Activated T-helper 1 cell treated with anti-CD3 and anti-CD28 coated beads, Interleukin-12 subunit alpha, Interleukin-12 subunit beta, Interleukin-2, Interleukin-4 antibody, amounts not matched to agents 30 ng/mL and 10 ng/mL and 1 ng/mL, durations not matched to agents 14 hours and 24 hours and 36 hours (primary cell): Measurements from ENCODE around the gene ZNF536. TPM values are rescaled to one million over a fixed set of nuclear protein-coding genes. Genes with fewer than 3 reads are reported as not detected.

Experiments
- DNase-seq: peaks from one replicate; pipeline ENCODE4 v3.0.0; 2021; ENCODE audit warnings: low spot score
- H3K27ac Mint-ChIP-seq: one replicate; pipeline ENCODE4 v1.8.0; 2021; ENCODE audit warnings: mild to moderate bottlenecking, mixed read lengths
- H3K27me3 Mint-ChIP-seq: one replicate; pipeline ENCODE4 v1.8.0; 2022; ENCODE audit warnings: mild to moderate bottlenecking, moderate library complexity, mixed read lengths; ENCODE audit not compliant: insufficient read depth
- H3K36me3 Mint-ChIP-seq: one replicate; pipeline ENCODE4 v1.8.0; 2021; ENCODE audit warnings: low read depth, mixed read lengths
- H3K4me1 Mint-ChIP-seq: one replicate; pipeline ENCODE4 v1.8.0; 2021; ENCODE audit warnings: low read depth, mixed read lengths
- H3K4me3 Mint-ChIP-seq: one replicate; pipeline ENCODE4 v1.8.0; 2021; ENCODE audit warnings: mild to moderate bottlenecking, moderate library complexity, mixed read lengths
- H3K9me3 Mint-ChIP-seq: one replicate; pipeline ENCODE4 v1.8.0; 2021; ENCODE audit warnings: mixed read lengths
- intact Hi-C: fragments of 100-400 bp; cut with micrococcal nuclease; formaldehyde crosslinking; loops from one replicate; pipeline ENCODE4 v1.15.1; 2024
- total RNA-seq: library from RNA; stranded (reverse); gene quantifications from 2 replicates; pipeline ENCODE4 v1.2.3, GENCODE V29; 2022

The ZNF536 gene
- not detected in 2 replicates for total RNA-seq

DNA sequence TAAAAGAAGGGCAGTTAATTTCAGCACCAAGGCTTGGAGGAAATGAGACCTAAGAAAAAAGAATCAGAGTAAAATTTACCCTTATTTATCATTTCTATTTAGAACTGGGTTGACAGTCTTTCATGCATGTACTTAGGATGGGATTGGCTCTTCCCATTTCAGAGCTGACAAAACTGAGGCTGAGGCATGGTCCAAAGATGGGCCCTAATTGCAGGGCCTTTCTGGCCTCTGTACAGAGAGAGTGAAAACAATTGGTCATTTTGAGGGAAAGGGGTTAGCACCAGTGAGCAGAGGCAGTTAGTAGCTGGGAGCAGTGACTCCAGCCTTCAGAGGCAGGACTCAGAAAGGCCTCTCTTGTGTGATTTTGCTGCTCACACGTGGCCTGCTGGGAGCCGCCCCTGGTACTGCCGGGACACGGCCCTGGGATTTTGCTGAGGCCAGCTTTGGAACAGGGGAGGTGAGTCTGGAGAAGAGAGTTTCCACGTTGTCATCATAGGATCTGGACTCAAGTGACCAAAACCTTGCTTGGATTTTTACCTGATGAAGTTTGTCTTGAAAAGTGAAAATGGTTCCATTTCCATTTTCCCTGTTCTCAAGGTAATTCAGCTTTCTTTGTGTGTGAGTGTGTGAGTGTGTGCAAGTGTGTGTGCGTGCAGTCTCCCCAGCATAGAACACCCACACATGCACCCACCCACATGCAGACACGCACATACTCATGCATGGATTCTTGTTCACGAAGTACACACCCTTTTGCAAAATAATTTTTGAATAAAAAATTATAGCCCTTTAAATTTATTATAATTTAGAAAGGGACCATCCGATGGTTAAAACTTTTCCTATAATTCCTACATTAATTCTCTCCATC, at the start of gene ZNF536:
ZNF536 (plus strand) TSS at position 425 of the 865 bp plus-strand sequence. CDS start 71,179 bp downstream, outside the sequence.
- DNase-seq = no peak
- Mint-ChIP-seq H3K9me3 (no peaks in the 10 kb centered on the region), H3K4me3 (no peak within 1 kb of the TSS), H3K36me3 (no peaks in the 10 kb centered on the region), H3K4me1 (no peaks in the 10 kb centered on the region), H3K27ac (no peak within 1 kb of the TSS), H3K27me3 (peaks cover 23% of the 10 kb centered on the region)
- intact Hi-C loops = loop anchor here (10.0 kb wide), 1 partner anchor 147 kb away; no protein-coding TSS in a partner anchor

GRCh38 chr19:30322641-30323320, 49.4 kb upstream of the ZNF536 start:
- intact Hi-C loops = no loop called here
- no peak overlapping the region for H3K27ac Mint-ChIP-seq

GRCh38 chr19:30323904-30324303, 48.3 kb upstream of the ZNF536 start:
- intact Hi-C loops = no loop called here
- H3K36me3 Mint-ChIP-seq = no peaks in the 10 kb centered on the region
- no peak overlapping the region for H3K4me3 Mint-ChIP-seq
- no peaks in the 10 kb centered on the region for H3K4me1 Mint-ChIP-seq
- peaks cover 4% of the 10 kb centered on the region for H3K9me3 Mint-ChIP-seq
- no peak for DNase-seq
- no peaks in the 10 kb centered on the region for H3K27me3 Mint-ChIP-seq
- no peak overlapping the region for H3K27ac Mint-ChIP-seq

More at GRCh38 chr19:30322641-30323320, 49.4 kb upstream of the ZNF536 start:
- Mint-ChIP-seq H3K4me3 (no peak overlapping the region), H3K4me1 (no peaks in the 10 kb centered on the region), H3K36me3 (no peaks in the 10 kb centered on the region), H3K27me3 (no peaks in the 10 kb centered on the region), H3K9me3 (peaks cover 4% of the 10 kb centered on the region)
- no peak for DNase-seq

DNA sequence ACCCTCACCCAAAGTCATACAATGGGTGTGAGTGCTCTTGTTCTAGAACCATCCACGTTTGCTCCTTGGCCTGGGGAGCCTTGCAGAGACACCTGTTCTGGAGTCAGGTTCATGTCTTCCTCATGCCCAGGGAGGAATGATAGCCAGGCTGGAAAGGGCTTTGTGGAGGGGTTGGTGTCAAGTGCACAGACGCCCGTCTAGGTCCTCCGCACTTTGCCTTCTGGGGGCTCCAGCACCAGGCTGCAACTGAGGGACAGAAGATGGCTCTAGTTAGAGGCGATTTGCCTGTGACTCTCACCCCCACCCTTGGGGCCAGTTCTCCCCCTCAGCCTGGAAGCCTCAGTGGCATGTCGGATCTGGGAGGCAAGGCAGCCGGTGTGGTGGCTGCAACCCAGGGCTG, 47.2 kb upstream of the ZNF536 start:
- Mint-ChIP-seq H3K36me3 (no peaks in the 10 kb centered on the region), H3K27ac (no peak overlapping the region), H3K4me3 (no peak overlapping the region), H3K4me1 (no peaks in the 10 kb centered on the region), H3K9me3 (peaks cover 4% of the 10 kb centered on the region), H3K27me3 (no peaks in the 10 kb centered on the region)
- DNase-seq = no peak
- intact Hi-C loops = no loop called here

DNA sequence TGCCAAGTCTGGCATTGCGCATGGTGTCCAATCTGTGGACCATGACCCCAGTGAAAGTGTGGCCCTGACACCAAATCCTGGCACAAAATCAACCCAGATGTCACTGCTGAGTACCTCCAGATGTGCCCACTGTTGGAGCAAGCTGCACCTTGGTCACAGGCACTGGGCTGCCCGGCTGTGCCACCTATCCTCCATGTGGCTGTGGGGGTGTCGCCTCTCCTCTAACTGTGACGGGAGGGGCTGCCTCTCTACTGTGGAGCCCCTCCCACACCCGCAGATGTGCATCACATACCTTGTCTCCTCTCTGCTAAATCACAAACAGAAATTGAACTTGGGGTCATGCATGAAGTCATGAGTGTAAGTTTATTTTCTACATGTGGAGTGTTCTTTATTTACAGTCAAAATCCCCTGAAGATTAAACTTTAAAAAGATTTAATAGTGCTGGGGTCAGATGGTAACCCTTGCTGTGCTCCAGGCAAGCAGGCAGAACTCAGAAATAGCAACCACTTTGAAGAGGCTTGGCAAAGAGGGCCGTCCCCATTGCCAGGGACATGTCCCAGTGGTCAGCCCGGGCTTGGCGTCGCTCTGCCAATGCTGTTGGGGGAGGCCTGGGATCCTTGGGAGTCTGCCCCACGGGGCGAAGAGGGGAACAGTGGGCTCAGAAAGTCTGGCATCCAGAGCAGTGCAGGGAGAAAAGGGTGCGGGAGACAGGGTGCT, 46.4 kb upstream of the ZNF536 start:
- H3K9me3 Mint-ChIP-seq = peaks cover 4% of the 10 kb centered on the region
- intact Hi-C loops = no loop called here

DNA sequence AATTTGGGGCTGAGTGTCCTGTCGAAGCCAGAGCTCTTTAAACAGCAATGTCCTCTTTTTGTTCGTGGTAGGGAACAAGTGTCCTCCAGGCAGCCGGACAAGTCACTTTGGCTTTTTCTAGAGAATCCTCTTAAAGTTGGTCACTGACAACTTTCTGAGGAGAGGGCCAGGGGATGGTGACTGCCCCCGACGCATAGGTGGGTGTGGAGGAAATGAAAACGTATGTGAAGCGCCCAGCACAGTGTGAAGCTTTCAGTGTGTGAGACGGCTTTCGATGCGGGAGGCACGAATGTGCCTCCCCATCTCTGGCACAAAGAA, 45.8 kb upstream of the ZNF536 start:
- H3K36me3 Mint-ChIP-seq = no peaks in the 10 kb centered on the region
- no peaks in the 10 kb centered on the region for H3K27me3 Mint-ChIP-seq
- peaks cover 4% of the 10 kb centered on the region for H3K9me3 Mint-ChIP-seq
- no peak for DNase-seq
- intact Hi-C loops = no loop called here
- H3K27ac Mint-ChIP-seq = no peak overlapping the region
- H3K4me1 Mint-ChIP-seq = no peaks in the 10 kb centered on the region
- no peak overlapping the region for H3K4me3 Mint-ChIP-seq

More for the DNA sequence above, 46.4 kb upstream of the ZNF536 start:
- Mint-ChIP-seq H3K27me3 (no peaks in the 10 kb centered on the region), H3K4me3 (no peak overlapping the region), H3K27ac (no peak overlapping the region), H3K36me3 (no peaks in the 10 kb centered on the region), H3K4me1 (no peaks in the 10 kb centered on the region)
- DNase-seq = no peak

- no peak for DNase-seq
- no peaks in the 10 kb centered on the region for H3K27me3 Mint-ChIP-seq
- no peak overlapping the region for H3K27ac Mint-ChIP-seq
- intact Hi-C loops = no loop called here
- no peaks in the 10 kb centered on the region for H3K36me3 Mint-ChIP-seq
- H3K4me3 Mint-ChIP-seq = no peak overlapping the region
- H3K9me3 Mint-ChIP-seq = peaks cover 4% of the 10 kb centered on the region
- no peaks in the 10 kb centered on the region for H3K4me1 Mint-ChIP-seq
Observed at GRCh38 chr19:30327331-30327730, 44.9 kb upstream of the ZNF536 start.

GRCh38 chr19:30328096-30328495, 44.1 kb upstream of the ZNF536 start:
- Mint-ChIP-seq H3K9me3 (peaks cover 4% of the 10 kb centered on the region), H3K4me3 (no peak overlapping the region), H3K27ac (no peak overlapping the region), H3K4me1 (no peaks in the 10 kb centered on the region), H3K36me3 (no peaks in the 10 kb centered on the region), H3K27me3 (no peaks in the 10 kb centered on the region)
- intact Hi-C loops = no loop called here
- no peak for DNase-seq

DNA sequence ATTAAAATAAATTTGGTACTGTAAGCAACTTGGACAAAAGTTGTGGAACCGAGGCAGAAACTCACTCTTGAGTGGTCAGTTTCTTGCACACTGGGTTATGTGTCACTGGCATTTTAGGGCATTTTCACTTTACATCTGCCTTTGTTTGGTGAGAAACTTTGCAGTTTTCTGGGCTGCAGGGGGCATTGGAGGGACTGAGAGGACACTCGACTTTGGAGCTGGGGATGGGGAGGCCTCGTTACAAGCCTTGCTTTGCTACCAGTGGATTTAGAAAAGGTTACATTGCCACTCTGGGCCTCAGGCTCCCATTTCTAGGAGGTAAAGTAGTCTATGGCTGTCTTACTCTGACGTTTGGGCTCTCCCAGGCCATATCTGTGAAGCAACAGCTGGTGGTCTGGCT, 41.9 kb upstream of the ZNF536 start:
- H3K36me3 Mint-ChIP-seq = no peaks in the 10 kb centered on the region
- no peaks in the 10 kb centered on the region for H3K4me1 Mint-ChIP-seq
- no peaks in the 10 kb centered on the region for H3K27me3 Mint-ChIP-seq
- H3K9me3 Mint-ChIP-seq = no peaks in the 10 kb centered on the region
- intact Hi-C loops = no loop called here
- no peak overlapping the region for H3K4me3 Mint-ChIP-seq
- no peak for DNase-seq
- H3K27ac Mint-ChIP-seq = no peak overlapping the region

DNA sequence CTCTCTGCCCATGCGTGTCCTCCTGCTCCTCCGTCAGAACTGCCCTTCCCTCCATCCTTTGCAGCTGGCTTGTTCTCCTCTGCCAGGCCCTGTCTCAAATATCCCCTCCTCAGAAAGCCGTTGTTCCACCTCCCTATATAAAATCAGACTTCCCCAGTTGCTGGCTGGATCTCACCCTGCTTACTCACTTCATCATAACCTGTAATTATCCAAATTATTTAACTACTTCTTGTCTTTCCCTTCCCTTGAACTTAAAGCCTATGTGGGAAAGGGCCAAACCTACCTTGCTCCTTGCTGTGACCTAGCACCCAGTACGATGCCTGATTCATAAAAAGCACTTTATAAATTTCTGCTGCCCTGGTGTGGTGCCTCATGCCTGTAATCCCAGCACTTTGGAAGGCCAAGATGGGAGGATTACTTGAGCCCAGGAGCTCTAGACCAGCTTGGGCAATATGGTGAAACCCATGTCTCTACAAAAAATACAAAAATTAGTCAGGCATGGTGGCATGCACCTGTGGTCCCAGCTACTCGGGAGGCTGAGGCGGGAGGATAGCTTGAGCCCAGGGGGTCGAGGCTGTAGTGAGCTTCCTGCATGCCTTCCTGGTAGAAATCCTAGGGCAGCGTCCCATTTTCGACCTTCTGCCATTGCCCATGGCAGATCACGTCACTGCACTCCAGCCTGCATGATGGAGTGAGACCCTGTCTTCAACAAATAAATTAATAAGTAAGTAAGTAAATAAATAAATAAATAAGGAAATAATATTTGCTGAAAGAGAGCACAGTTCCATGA, 39.5 kb upstream of the ZNF536 start:
- no peaks in the 10 kb centered on the region for H3K36me3 Mint-ChIP-seq
- no peak overlapping the region for H3K4me3 Mint-ChIP-seq
- no peaks in the 10 kb centered on the region for H3K27me3 Mint-ChIP-seq
- intact Hi-C loops = no loop called here
- no peaks in the 10 kb centered on the region for H3K9me3 Mint-ChIP-seq
- no peak overlapping the region for H3K27ac Mint-ChIP-seq
- H3K4me1 Mint-ChIP-seq = no peaks in the 10 kb centered on the region
- no peak for DNase-seq

DNA sequence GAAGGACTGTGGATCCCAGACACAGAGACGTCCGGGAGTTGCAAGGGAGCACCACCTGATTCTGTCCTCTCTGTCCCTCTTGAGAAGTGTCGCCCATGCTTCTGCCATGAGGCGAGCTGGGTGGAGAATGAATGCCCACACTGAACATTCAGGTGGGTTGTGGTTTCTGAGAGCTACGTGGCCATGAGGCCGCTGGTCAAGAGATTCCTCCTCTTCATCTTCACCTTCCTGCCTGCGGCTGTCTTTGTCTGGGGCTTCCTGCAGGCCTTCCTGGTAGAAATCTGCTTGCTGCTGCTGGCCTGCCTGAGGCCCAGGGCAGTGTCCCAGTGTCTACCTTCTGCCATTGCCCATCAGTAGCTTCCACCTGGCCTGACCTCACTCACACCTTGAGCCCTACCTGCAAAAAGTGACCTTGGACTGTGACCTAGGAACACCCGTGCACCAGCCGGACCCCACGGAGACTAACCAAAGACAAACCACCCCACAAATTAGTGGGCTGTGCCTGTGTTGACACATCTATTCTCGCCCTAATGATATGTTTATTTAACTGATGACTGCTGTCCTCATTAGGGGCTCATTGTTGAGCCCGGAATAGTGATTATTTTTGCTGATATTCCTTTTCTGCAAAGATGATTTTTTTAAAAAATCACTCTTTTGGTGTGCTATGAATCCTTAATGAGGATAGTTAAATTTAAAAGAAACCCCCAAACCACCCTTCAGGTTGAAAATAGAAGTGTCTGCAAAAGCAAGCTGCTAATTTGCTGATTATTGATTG, 38.7 kb upstream of the ZNF536 start:
- Mint-ChIP-seq H3K4me1 (no peaks in the 10 kb centered on the region), H3K27ac (no peak overlapping the region)

GRCh38 chr19:30334841-30335240, 37.3 kb upstream of the ZNF536 start:
- intact Hi-C loops = no loop called here
- H3K9me3 Mint-ChIP-seq = no peaks in the 10 kb centered on the region
- no peaks in the 10 kb centered on the region for H3K27me3 Mint-ChIP-seq

More for the DNA sequence above, 38.7 kb upstream of the ZNF536 start:
- H3K9me3 Mint-ChIP-seq = no peaks in the 10 kb centered on the region
- H3K27me3 Mint-ChIP-seq = no peaks in the 10 kb centered on the region
- no peaks in the 10 kb centered on the region for H3K36me3 Mint-ChIP-seq
- intact Hi-C loops = no loop called here
- no peak overlapping the region for H3K4me3 Mint-ChIP-seq
- no peak for DNase-seq

More at GRCh38 chr19:30334841-30335240, 37.3 kb upstream of the ZNF536 start:
- Mint-ChIP-seq H3K27ac (no peak overlapping the region), H3K4me3 (no peak overlapping the region), H3K4me1 (no peaks in the 10 kb centered on the region), H3K36me3 (no peaks in the 10 kb centered on the region)
- DNase-seq = no peak
